ENCODE data around the gene ARID1B. TPM values are rescaled to one million over a fixed set of nuclear protein-coding genes. Genes with fewer than 3 reads are reported as not detected.

ARID1B gene
- total RNA-seq, 2 donors from 2014 or later: 74.0 to 110 TPM

DNA sequence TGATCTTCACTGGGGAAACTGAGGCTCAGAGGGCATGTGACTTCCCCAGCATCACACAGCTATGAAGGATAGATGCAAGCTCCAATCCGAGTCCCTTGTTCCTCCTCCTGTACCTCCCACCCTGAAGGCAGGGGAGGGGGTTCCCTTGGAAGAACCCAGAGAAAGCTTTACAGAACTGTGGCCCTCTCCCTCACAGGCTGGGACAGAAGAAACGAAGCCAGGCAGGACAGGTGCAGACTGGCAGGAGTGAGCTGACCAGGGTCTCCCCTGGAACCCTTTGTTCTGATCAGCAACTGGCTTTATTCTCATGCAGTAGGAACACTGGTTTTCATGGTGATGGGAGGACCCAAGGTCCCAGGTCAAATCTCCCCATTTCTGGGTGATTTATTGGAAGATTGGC lies 456.0 kb downstream of the ARID1B start:
- TF ChIP-seq, protein P1, sequence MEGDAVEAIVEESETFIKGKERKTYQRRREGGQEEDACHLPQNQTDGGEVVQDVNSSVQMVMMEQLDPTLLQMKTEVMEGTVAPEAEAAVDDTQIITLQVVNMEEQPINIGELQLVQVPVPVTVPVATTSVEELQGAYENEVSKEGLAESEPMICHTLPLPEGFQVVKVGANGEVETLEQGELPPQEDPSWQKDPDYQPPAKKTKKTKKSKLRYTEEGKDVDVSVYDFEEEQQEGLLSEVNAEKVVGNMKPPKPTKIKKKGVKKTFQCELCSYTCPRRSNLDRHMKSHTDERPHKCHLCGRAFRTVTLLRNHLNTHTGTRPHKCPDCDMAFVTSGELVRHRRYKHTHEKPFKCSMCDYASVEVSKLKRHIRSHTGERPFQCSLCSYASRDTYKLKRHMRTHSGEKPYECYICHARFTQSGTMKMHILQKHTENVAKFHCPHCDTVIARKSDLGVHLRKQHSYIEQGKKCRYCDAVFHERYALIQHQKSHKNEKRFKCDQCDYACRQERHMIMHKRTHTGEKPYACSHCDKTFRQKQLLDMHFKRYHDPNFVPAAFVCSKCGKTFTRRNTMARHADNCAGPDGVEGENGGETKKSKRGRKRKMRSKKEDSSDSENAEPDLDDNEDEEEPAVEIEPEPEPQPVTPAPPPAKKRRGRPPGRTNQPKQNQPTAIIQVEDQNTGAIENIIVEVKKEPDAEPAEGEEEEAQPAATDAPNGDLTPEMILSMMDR (conservative IDR thresholded peaks at IDR 0.05): no peak
- no peaks in the 10 kb centered on the region for H3K9me3 Mint-ChIP-seq
- no peak overlapping the region for H3K27ac Mint-ChIP-seq
- H3K9ac ChIP-seq (ENCODE audit: extremely low read depth, low read length, poor library complexity, severe bottlenecking): no peak overlapping the region
- H3K9me3 ChIP-seq (ENCODE audit: control insufficient read depth, low read length): no peaks in the 10 kb centered on the region
- peak; percentile 15 for DNase-seq
- H3K27me3 Mint-ChIP-seq (ENCODE audit: insufficient read depth): peaks cover 54% of the 10 kb centered on the region
- 87 to 100% methylated on average over 2 of the region's 2 CpGs for WGBS, 2 experiments (ENCODE audit: insufficient coverage in 1 of 2, insufficient read length in 1 of 2)
- no peaks in the 10 kb centered on the region for H3K36me3 ChIP-seq (ENCODE audit: control insufficient read depth, insufficient read depth, low read length)
- no peaks in the 10 kb centered on the region for H3K4me1 ChIP-seq (ENCODE audit: control insufficient read depth, insufficient read depth, low read length)
- no peak overlapping the region for H3K4me3 ChIP-seq (ENCODE audit: low read length)
- peaks cover 61% of the 10 kb centered on the region for H3K27me3 ChIP-seq (ENCODE audit: control insufficient read depth, insufficient read depth, low read length, poor library complexity, severe bottlenecking)
- no peak overlapping the region for H3K4me3 Mint-ChIP-seq
- peaks cover 23% of the 10 kb centered on the region for H3K4me1 Mint-ChIP-seq
- H3K27ac ChIP-seq (ENCODE audit: low read depth, low read length): no peak overlapping the region
- no peaks in the 10 kb centered on the region for H3K36me3 Mint-ChIP-seq (ENCODE audit: low read depth)

DNA sequence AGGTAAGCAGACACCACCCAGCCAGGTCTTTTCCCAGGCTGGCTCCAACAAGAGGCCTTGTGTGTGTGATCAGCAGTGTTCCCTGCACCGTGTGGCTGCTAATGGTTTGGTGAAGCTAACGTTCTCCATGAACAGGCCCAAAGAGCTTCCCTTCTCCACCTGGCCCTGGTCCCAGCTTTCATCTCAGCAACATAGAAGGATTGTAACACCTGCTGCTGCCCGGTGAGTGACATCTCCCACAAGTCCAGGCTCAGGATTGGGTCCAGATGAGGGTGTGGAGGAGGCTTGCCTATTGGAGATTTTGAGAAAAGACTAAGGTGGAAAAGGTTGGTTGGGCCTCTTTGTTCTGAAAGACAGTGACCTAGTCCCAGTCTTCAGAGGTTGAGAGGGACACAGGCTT lies 456.5 kb downstream of the ARID1B start:
- TF ChIP-seq, protein P1 (conservative IDR thresholded peaks at IDR 0.05): no peak
- H3K9me3 Mint-ChIP-seq: no peaks in the 10 kb centered on the region
- no peaks in the 10 kb centered on the region for H3K36me3 ChIP-seq (ENCODE audit: control insufficient read depth, insufficient read depth, low read length)
- H3K4me3 ChIP-seq (ENCODE audit: low read length): no peak overlapping the region
- H3K36me3 Mint-ChIP-seq (ENCODE audit: low read depth): no peaks in the 10 kb centered on the region
- no peak overlapping the region for H3K27ac ChIP-seq (ENCODE audit: low read depth, low read length)
- no peak overlapping the region for H3K27ac Mint-ChIP-seq
- H3K4me1 Mint-ChIP-seq: peaks cover 23% of the 10 kb centered on the region
- H3K9ac ChIP-seq (ENCODE audit: extremely low read depth, low read length, poor library complexity, severe bottlenecking): no peak overlapping the region
- WGBS, 2 experiments (ENCODE audit: insufficient coverage in 1 of 2, insufficient read length in 1 of 2): 87 to 88% methylated on average over 3 of the region's 3 CpGs
- no peaks in the 10 kb centered on the region for H3K4me1 ChIP-seq (ENCODE audit: control insufficient read depth, insufficient read depth, low read length)
- no peaks in the 10 kb centered on the region for H3K9me3 ChIP-seq (ENCODE audit: control insufficient read depth, low read length)
- peaks cover 56% of the 10 kb centered on the region for H3K27me3 Mint-ChIP-seq (ENCODE audit: insufficient read depth)
- peak; percentile 22 for DNase-seq
- no peak overlapping the region for H3K4me3 Mint-ChIP-seq
- peaks cover 62% of the 10 kb centered on the region for H3K27me3 ChIP-seq (ENCODE audit: control insufficient read depth, insufficient read depth, low read length, poor library complexity, severe bottlenecking)

DNA sequence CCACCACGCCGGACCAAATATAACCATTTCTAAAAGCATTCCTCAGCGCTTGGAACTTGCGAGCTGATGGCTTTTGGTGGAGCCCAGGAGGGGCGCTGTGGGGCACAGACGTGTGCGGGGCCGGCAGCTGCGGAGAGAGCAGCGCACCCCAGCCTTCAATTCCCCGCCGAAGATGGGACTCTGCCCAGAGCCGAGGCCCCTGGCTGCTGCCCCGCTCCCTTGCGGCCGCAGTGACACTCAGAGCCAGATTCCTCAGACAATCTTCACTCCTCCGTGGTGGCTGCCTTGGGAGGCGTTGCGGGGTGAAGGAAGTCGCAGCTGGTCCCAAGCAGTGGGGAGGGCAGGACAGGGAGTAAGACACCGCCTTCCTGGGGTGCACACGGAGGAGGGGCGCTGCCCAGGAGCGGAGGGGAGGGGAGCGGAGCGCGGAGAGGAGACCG lies 458.4 kb downstream of the ARID1B start:
- Mint-ChIP-seq H3K36me3 (ENCODE audit: low read depth) (no peaks in the 10 kb centered on the region), H3K27me3 (ENCODE audit: insufficient read depth) (peaks cover 59% of the 10 kb centered on the region), H3K4me1 (peaks cover 13% of the 10 kb centered on the region), H3K9me3 (no peaks in the 10 kb centered on the region), H3K4me3 (peak overlapping the region; percentile 70), H3K27ac (no peak overlapping the region)
- peak; percentile 90 for DNase-seq
- no peaks in the 10 kb centered on the region for H3K9me3 ChIP-seq (ENCODE audit: control insufficient read depth, low read length)
- H3K4me1 ChIP-seq (ENCODE audit: control insufficient read depth, insufficient read depth, low read length): no peaks in the 10 kb centered on the region
- 0 to 4% methylated on average over 3 to 28 of the region's 28 CpGs for WGBS, 2 experiments (ENCODE audit: insufficient coverage in 1 of 2, insufficient read length in 1 of 2)
- H3K27me3 ChIP-seq (ENCODE audit: control insufficient read depth, insufficient read depth, low read length, poor library complexity, severe bottlenecking): peaks cover 62% of the 10 kb centered on the region
- TF ChIP-seq, protein P1 (conservative IDR thresholded peaks at IDR 0.05): peak; percentile 82
- H3K36me3 ChIP-seq (ENCODE audit: control insufficient read depth, insufficient read depth, low read length): no peaks in the 10 kb centered on the region
- H3K4me3 ChIP-seq (ENCODE audit: low read length): peak overlapping the region; percentile 77
- no peak overlapping the region for H3K9ac ChIP-seq (ENCODE audit: extremely low read depth, low read length, poor library complexity, severe bottlenecking)
- H3K27ac ChIP-seq (ENCODE audit: low read depth, low read length): no peak overlapping the region

Data from endodermal cell (in vitro differentiated cells).